HS-5 (cell line): Measurements from ENCODE around the gene TGFBR1.

Experiments used
- DNase-seq: peaks from one replicate; pipeline ENCODE4 v3.0.0-alpha.2; 2012; ENCODE audit warnings: low read depth

Gene TGFBR1

GRCh38 chr9:99137225-99137624, 32.3 kb downstream of the TGFBR1 start:
- no peak for DNase-seq

GRCh38 chr9:99137891-99138290, 33.0 kb downstream of the TGFBR1 start:
- DNase-seq, result no peak

GRCh38 chr9:99138424-99139284, 33.7 kb downstream of the TGFBR1 start:
- no peak for DNase-seq

GRCh38 chr9:99139868-99140267, 35.0 kb downstream of the TGFBR1 start:
- no peak for DNase-seq

GRCh38 chr9:99140685-99141314, 35.9 kb downstream of the TGFBR1 start:
- no peak for DNase-seq

GRCh38 chr9:99141849-99142248, 36.9 kb downstream of the TGFBR1 start:
- DNase-seq, result no peak

- DNase-seq, result no peak
Observed at GRCh38 chr9:99142275-99142674, 37.4 kb downstream of the TGFBR1 start.

GRCh38 chr9:99143655-99144054, 38.7 kb downstream of the TGFBR1 start:
- DNase-seq, result no peak

GRCh38 chr9:99144966-99145365, 40.1 kb downstream of the TGFBR1 start:
- no peak for DNase-seq

GRCh38 chr9:99146574-99146973, 41.7 kb downstream of the TGFBR1 start:
- no peak for DNase-seq

- no peak for DNase-seq
Observed at GRCh38 chr9:99147177-99147576, 42.3 kb downstream of the TGFBR1 start.

GRCh38 chr9:99150451-99151171, 45.7 kb downstream of the TGFBR1 start:
- DNase-seq, result no peak

- no peak for DNase-seq
Observed at GRCh38 chr9:99154356-99154755, 49.4 kb downstream of the TGFBR1 start.

GRCh38 chr9:99155736-99156135, 50.8 kb downstream of the TGFBR1 start:
- no peak for DNase-seq

GRCh38 chr9:99158629-99159028, 53.7 kb downstream of the TGFBR1 start:
- no peak for DNase-seq

- DNase-seq, result no peak
Observed at GRCh38 chr9:99160173-99160572, 55.3 kb downstream of the TGFBR1 start.

- no peak for DNase-seq
Observed at GRCh38 chr9:99162759-99163364, 57.9 kb downstream of the TGFBR1 start.

- no peak for DNase-seq
Observed at GRCh38 chr9:99166149-99166548, 61.2 kb downstream of the TGFBR1 start.

GRCh38 chr9:99167119-99167518, 62.2 kb downstream of the TGFBR1 start:
- no peak for DNase-seq

GRCh38 chr9:99167694-99168093, 62.8 kb downstream of the TGFBR1 start:
- DNase-seq, result no peak

- DNase-seq, result no peak
Observed at GRCh38 chr9:99169086-99169485, 64.2 kb downstream of the TGFBR1 start.

GRCh38 chr9:99169982-99170761, 65.3 kb downstream of the TGFBR1 start:
- DNase-seq, result no peak
